ENCODE results near the gene MTR. TPM values are rescaled to one million over a fixed set of nuclear protein-coding genes. Genes with fewer than 3 reads are reported as not detected.

The MTR gene
- total and polyA plus RNA-seq, 9 of the 15 experiments (the other 6 are each of a cell fraction or from before 2014, with no cell fraction given), result 3.4 to 44.3 (median 20.3) TPM

DNA sequence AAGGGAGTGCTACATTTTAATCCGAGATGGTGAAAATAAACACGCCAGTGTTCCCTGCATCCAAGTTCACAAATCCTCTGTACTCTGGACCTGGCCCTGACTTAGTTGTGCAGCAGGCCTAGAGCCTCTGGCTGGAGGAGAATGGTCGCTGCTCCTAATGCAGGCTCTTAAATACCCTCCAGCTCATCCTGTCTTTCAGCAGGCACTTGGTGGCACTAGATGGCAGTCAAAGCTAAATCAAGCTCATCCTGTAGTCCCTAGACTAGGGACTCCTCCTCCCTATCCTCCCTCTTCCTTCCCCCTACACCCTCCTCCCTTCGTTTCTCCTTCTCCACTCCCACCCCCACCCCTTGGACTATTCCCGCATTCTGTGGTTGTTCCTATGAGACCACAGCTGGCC lies 41.6 kb upstream of the MTR start (continued):
- TF ChIP-seq, protein P1, sequence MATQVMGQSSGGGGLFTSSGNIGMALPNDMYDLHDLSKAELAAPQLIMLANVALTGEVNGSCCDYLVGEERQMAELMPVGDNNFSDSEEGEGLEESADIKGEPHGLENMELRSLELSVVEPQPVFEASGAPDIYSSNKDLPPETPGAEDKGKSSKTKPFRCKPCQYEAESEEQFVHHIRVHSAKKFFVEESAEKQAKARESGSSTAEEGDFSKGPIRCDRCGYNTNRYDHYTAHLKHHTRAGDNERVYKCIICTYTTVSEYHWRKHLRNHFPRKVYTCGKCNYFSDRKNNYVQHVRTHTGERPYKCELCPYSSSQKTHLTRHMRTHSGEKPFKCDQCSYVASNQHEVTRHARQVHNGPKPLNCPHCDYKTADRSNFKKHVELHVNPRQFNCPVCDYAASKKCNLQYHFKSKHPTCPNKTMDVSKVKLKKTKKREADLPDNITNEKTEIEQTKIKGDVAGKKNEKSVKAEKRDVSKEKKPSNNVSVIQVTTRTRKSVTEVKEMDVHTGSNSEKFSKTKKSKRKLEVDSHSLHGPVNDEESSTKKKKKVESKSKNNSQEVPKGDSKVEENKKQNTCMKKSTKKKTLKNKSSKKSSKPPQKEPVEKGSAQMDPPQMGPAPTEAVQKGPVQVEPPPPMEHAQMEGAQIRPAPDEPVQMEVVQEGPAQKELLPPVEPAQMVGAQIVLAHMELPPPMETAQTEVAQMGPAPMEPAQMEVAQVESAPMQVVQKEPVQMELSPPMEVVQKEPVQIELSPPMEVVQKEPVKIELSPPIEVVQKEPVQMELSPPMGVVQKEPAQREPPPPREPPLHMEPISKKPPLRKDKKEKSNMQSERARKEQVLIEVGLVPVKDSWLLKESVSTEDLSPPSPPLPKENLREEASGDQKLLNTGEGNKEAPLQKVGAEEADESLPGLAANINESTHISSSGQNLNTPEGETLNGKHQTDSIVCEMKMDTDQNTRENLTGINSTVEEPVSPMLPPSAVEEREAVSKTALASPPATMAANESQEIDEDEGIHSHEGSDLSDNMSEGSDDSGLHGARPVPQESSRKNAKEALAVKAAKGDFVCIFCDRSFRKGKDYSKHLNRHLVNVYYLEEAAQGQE (IDR thresholded peaks at IDR 0.05; ENCODE audit: borderline replicate concordance), result peak; percentile 46; the same call in 1 of the 2 replicates
- TF ChIP-seq, protein P1 (CRISPR knock-in tag; IDR thresholded peaks at IDR 0.05; ENCODE audit: low read depth), result no peak
- TF ChIP-seq, protein P2, sequence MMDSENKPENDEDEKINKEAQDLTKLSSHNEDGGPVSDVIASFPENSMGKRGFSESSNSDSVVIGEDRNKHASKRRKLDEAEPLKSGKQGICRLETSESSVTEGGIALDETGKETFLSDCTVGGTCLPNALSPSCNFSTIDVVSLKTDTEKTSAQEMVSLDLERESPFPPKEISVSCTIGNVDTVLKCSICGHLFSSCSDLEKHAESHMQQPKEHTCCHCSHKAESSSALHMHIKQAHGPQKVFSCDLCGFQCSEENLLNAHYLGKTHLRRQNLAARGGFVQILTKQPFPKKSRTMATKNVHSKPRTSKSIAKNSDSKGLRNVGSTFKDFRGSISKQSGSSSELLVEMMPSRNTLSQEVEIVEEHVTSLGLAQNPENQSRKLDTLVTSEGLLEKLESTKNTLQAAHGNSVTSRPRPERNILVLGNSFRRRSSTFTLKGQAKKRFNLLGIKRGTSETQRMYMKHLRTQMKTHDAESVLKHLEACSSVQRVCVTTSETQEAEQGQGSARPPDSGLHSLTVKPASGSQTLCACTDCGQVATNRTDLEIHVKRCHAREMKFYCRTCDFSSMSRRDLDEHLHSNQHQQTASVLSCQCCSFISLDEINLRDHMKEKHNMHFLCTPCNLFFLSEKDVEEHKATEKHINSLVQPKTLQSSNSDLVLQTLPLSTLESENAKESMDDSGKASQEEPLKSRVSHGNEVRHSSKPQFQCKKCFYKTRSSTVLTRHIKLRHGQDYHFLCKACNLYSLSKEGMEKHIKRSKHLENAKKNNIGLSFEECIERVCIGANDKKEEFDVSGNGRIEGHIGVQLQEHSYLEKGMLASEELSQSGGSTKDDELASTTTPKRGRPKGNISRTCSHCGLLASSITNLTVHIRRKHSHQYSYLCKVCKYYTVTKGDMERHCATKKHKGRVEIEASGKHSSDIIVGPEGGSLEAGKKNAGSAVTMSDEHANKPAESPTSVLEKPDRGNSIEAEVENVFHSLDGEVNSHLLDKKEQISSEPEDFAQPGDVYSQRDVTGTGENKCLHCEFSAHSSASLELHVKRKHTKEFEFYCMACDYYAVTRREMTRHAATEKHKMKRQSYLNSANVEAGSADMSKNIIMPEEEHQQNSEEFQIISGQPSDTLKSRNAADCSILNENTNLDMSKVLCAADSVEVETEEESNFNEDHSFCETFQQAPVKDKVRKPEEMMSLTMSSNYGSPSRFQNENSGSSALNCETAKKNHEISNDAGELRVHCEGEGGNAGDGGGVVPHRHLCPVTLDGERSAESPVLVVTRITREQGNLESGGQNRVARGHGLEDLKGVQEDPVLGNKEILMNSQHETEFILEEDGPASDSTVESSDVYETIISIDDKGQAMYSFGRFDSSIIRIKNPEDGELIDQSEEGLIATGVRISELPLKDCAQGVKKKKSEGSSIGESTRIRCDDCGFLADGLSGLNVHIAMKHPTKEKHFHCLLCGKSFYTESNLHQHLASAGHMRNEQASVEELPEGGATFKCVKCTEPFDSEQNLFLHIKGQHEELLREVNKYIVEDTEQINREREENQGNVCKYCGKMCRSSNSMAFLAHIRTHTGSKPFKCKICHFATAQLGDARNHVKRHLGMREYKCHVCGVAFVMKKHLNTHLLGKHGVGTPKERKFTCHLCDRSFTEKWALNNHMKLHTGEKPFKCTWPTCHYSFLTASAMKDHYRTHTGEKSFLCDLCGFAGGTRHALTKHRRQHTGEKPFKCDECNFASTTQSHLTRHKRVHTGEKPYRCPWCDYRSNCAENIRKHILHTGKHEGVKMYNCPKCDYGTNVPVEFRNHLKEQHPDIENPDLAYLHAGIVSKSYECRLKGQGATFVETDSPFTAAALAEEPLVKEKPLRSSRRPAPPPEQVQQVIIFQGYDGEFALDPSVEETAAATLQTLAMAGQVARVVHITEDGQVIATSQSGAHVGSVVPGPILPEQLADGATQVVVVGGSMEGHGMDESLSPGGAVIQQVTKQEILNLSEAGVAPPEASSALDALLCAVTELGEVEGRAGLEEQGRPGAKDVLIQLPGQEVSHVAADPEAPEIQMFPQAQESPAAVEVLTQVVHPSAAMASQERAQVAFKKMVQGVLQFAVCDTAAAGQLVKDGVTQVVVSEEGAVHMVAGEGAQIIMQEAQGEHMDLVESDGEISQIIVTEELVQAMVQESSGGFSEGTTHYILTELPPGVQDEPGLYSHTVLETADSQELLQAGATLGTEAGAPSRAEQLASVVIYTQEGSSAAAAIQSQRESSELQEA (IDR thresholded peaks at IDR 0.05; ENCODE audit: low read depth), result no peak
- TF ChIP-seq ZNF263 (CRISPR knock-in tag; IDR thresholded peaks at IDR 0.05; ENCODE audit: borderline replicate concordance) (peak; percentile 98), HDAC1 (IDR thresholded peaks at IDR 0.05) (0 out of 4 replicates have a peak, but pooled peaks of 1 of the 2 experiments have one; percentile 7)
- TF ChIP-seq, protein P3, sequence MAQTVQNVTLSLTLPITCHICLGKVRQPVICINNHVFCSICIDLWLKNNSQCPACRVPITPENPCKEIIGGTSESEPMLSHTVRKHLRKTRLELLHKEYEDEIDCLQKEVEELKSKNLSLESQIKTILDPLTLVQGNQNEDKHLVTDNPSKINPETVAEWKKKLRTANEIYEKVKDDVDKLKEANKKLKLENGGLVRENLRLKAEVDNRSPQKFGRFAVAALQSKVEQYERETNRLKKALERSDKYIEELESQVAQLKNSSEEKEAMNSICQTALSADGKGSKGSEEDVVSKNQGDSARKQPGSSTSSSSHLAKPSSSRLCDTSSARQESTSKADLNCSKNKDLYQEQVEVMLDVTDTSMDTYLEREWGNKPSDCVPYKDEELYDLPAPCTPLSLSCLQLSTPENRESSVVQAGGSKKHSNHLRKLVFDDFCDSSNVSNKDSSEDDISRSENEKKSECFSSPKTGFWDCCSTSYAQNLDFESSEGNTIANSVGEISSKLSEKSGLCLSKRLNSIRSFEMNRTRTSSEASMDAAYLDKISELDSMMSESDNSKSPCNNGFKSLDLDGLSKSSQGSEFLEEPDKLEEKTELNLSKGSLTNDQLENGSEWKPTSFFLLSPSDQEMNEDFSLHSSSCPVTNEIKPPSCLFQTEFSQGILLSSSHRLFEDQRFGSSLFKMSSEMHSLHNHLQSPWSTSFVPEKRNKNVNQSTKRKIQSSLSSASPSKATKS (CRISPR knock-in tag; IDR thresholded peaks at IDR 0.05), result no peak

All from K562 (cell line).